Measurements from ENCODE around the gene CALN1. TPM values are rescaled to one million over a fixed set of nuclear protein-coding genes. Genes with fewer than 3 reads are reported as not detected.

Gene CALN1
- total and polyA plus RNA-seq, 7 donors, result under 0.01 TPM; not detected in 5

DNA sequence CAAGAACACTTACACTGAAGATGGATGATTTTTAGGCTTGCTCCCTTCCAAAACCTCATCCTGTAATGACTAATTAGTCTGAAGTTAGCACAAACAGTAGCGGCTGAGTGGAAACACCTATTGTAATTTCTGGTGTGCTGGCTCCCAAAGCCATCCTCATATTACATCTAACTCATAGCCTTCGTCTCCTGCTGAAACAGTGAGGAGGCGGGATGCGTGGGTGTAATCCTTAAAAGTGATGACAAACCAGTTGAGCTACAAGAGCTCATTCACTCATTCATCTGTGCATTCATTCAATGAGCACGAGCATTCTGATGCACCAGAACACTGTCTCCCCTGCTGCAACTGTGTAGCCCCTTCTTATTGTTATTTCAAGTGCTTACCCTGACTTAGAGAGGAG, 235.3 kb downstream of the CALN1 start:
- intact Hi-C loops (cut with DNase I), result no loop called here
- H3K27me3 ChIP-seq, result no peaks in the 10 kb centered on the region
- WGBS, 2 donors, result 85 to 95% methylated on average over 5 of the region's 5 CpGs
- TF ChIP-seq POLR2A (IDR thresholded peaks at IDR 0.05) (no peak), EP300 (IDR thresholded peaks at IDR 0.05) (no peak), POLR2AphosphoS5 (IDR thresholded peaks at IDR 0.05) (no peak)
- TF ChIP-seq, protein P1, sequence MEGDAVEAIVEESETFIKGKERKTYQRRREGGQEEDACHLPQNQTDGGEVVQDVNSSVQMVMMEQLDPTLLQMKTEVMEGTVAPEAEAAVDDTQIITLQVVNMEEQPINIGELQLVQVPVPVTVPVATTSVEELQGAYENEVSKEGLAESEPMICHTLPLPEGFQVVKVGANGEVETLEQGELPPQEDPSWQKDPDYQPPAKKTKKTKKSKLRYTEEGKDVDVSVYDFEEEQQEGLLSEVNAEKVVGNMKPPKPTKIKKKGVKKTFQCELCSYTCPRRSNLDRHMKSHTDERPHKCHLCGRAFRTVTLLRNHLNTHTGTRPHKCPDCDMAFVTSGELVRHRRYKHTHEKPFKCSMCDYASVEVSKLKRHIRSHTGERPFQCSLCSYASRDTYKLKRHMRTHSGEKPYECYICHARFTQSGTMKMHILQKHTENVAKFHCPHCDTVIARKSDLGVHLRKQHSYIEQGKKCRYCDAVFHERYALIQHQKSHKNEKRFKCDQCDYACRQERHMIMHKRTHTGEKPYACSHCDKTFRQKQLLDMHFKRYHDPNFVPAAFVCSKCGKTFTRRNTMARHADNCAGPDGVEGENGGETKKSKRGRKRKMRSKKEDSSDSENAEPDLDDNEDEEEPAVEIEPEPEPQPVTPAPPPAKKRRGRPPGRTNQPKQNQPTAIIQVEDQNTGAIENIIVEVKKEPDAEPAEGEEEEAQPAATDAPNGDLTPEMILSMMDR (IDR thresholded peaks at IDR 0.05), result no peak
- H3K4me3 ChIP-seq, result no peak overlapping the region
- H3K9me3 ChIP-seq, result peaks cover 0 to 9% (median 3%) of the 10 kb centered on the region in 4 donors
- no peaks in the 10 kb centered on the region for H3K4me1 ChIP-seq
- H3K36me3 ChIP-seq, result no peaks in the 10 kb centered on the region
- no peak overlapping the region for H3K27ac ChIP-seq
- DNase-seq, result no peak

DNA sequence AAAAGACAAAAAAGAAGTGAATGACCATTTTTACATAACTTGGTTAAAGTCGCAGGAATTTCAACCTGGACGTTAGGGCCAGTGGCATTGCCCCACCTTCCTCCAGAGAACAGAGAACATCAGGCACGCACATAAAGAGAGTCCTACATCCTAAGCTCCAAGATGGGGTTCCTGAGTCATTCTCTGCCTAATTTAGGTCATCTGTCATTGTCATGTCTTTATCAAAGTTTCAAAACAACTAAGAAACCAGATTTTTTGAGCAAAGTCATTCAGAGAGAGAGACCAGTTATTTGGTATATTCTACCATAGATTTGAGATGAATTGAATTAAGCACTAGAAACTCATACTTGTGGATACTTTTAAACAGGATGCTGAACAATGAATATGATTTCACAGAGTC, 241.7 kb downstream of the CALN1 start:
- H3K27me3 ChIP-seq, result no peaks in the 10 kb centered on the region
- no peak for DNase-seq
- no peaks in the 10 kb centered on the region for H3K4me1 ChIP-seq
- TF ChIP-seq POLR2AphosphoS5 (IDR thresholded peaks at IDR 0.05) (no peak), POLR2A (IDR thresholded peaks at IDR 0.05) (no peak), EP300 (IDR thresholded peaks at IDR 0.05) (no peak)
- TF ChIP-seq, protein P1 (IDR thresholded peaks at IDR 0.05), result no peak
- peaks cover 0 to 5% (median 2%) of the 10 kb centered on the region in 4 donors for H3K9me3 ChIP-seq
- no peak overlapping the region for H3K27ac ChIP-seq
- H3K4me3 ChIP-seq, result no peak overlapping the region
- WGBS, 2 donors, result 83 to 85% methylated on average over 3 of the region's 3 CpGs
- H3K36me3 ChIP-seq, result no peaks in the 10 kb centered on the region
- intact Hi-C loops (cut with DNase I), result no loop called here

DNA sequence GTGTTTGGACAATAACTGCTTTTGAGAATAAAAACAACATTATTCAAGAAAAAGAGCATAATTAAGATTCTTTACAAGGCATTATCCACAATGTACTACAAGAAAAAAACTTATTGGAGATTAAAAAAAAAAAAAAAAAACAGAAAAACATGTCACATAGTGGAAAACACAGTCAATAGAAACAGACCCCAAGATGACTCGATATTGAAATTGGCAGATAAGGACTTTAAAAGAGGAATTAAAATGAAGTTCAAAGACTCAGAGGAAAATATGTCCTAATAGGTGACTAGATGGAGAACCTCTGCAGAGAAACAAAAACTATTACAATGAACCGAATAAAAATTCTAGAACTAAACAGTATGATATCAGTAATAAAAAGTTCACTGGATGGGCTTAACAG, 248.9 kb downstream of the CALN1 start:
- Histone ChIP-seq H3K9me3 (peaks cover 0 to 9% (median 1%) of the 10 kb centered on the region in 4 donors), H3K36me3 (no peaks in the 10 kb centered on the region), H3K27me3 (no peaks in the 10 kb centered on the region), H3K4me3 (no peak overlapping the region), H3K27ac (no peak overlapping the region), H3K4me1 (no peaks in the 10 kb centered on the region)
- 84 to 91% methylated on average over 2 of the region's 2 CpGs for WGBS, 2 donors
- TF ChIP-seq POLR2A (IDR thresholded peaks at IDR 0.05), result no peak
- TF ChIP-seq, protein P1 (IDR thresholded peaks at IDR 0.05), result no peak
- no peak for DNase-seq
- intact Hi-C loops (cut with DNase I), result no loop called here

DNA sequence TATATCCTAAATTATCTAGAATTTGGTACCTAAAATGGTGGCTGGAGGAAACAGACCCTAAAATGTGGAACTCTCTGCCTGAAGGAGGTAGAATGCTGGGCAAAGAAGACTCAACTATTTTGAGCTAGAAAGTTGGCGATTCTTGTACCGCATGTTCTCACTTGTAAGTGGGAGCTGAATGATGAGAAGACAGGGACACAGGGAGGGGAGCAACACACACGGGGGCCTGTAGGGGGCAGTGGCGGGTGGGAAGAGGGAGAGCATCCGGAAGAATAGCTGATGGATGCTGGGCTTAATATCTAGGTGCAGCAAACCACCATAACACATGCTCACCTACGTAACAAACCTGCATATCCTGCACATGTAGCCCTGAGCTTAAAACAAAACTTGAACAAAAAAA, 250.6 kb downstream of the CALN1 start:
- 61 to 71% methylated on average over 6 of the region's 6 CpGs for WGBS, 2 donors
- no peak overlapping the region for H3K27ac ChIP-seq
- no peak overlapping the region for H3K4me3 ChIP-seq
- DNase-seq, result no peak
- H3K27me3 ChIP-seq, result no peaks in the 10 kb centered on the region
- intact Hi-C loops (cut with DNase I), result no loop called here
- no peaks in the 10 kb centered on the region for H3K36me3 ChIP-seq
- H3K9me3 ChIP-seq, result peaks cover 0 to 9% (median 1%) of the 10 kb centered on the region in 4 donors
- H3K4me1 ChIP-seq, result no peaks in the 10 kb centered on the region
- no peak for TF ChIP-seq EP300 (IDR thresholded peaks at IDR 0.05)
- TF ChIP-seq, protein P1 (IDR thresholded peaks at IDR 0.05), result no peak
- TF ChIP-seq POLR2A (IDR thresholded peaks at IDR 0.05), result no peak
- no peak for TF ChIP-seq POLR2AphosphoS5 (IDR thresholded peaks at IDR 0.05)

DNA sequence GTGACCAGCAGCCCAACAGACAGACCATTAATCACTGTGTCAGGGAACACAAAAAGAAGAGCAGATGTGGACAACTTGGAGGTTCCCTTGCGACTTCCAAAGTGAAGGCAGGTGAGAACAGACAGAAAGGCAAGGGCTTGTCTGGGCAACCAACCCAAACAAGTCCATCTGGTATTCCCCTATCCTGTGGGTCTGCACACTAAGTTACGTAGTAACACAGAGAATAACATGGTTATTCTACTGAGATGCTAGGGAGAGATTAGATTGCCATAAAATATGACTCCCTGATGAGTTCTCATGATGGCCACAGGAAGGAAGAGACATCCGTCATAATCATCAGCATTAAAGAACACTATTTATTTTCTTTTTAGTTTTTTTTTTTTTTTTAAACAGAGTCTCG, 252.2 kb downstream of the CALN1 start:
- H3K27me3 ChIP-seq, result no peaks in the 10 kb centered on the region
- DNase-seq, result no peak
- intact Hi-C loops (cut with DNase I), result no loop called here
- no peak overlapping the region for H3K4me3 ChIP-seq
- no peaks in the 10 kb centered on the region for H3K36me3 ChIP-seq
- WGBS, 2 donors, result 56 to 58% methylated on average over 4 of the region's 4 CpGs
- TF ChIP-seq EP300 (IDR thresholded peaks at IDR 0.05) (no peak), POLR2A (IDR thresholded peaks at IDR 0.05) (no peak), POLR2AphosphoS5 (IDR thresholded peaks at IDR 0.05) (no peak)
- TF ChIP-seq, protein P1 (IDR thresholded peaks at IDR 0.05), result no peak
- H3K27ac ChIP-seq, result no peak overlapping the region
- H3K4me1 ChIP-seq, result no peaks in the 10 kb centered on the region
- H3K9me3 ChIP-seq, result peaks cover 0 to 9% (median 1%) of the 10 kb centered on the region in 4 donors
